Measurements from ENCODE around the gene TFDP2. TPM values are rescaled to one million over a fixed set of nuclear protein-coding genes. Genes with fewer than 3 reads are reported as not detected.

The TFDP2 gene
- total and polyA plus RNA-seq, 9 of the 15 experiments (the other 6 are each of a cell fraction or from before 2014, with no cell fraction given): 95.6 to 179 (median 126) TPM

- Histone ChIP-seq H3K9me3 (replicated peaks; ENCODE audit: control insufficient read depth, insufficient read depth, low read depth, low read length) (peaks cover 4% of the 10 kb centered on the region), H3K9ac (ENCODE audit: insufficient read depth in 1 of 2, low read depth in 2 of 2, low read length in 2 of 2) (no peak overlapping the region), H3K79me2 (ENCODE audit: control insufficient read depth, insufficient read depth, low read length) (no peaks in the 10 kb centered on the region), H3K9me1 (ENCODE audit: control insufficient read depth, insufficient read depth, low read length) (no peaks in the 10 kb centered on the region), H3K27ac (ENCODE audit: extremely low read depth, low read depth, low read length) (no peak overlapping the region; the same call in 2 of the 3 replicates), H3K4me2 (ENCODE audit: insufficient read depth, low read length) (no peak overlapping the region), H3K4me1 (replicated peaks in 1 of 2; ENCODE audit: control insufficient read depth in 2 of 2, insufficient read depth in 2 of 2, low read length in 2 of 2) (peaks cover 5 to 12% of the 10 kb centered on the region in 2 experiments; a peak in 3 of 5 replicates), H3K36me3 (ENCODE audit: control insufficient read depth, insufficient read depth, low read length) (no peaks in the 10 kb centered on the region), H4K20me1 (replicated peaks; ENCODE audit: control insufficient read depth, insufficient read depth, low read length) (no peaks in the 10 kb centered on the region), H3K4me3 (no peak overlapping the region), H2AFZ (ENCODE audit: low read depth, low read length) (peak overlapping the region; percentile 22), H3K27me3 (ENCODE audit: control insufficient read depth in 2 of 2, insufficient read depth in 2 of 2, low read length in 2 of 2) (no peaks in the 10 kb centered on the region)
- ChIA-PET POLR2A (interaction anchor here (1.0 to 1.7 kb wide), 3 partner anchors 12 to 18 kb away, joined by 3 to 4 read pairs (median 3); no protein-coding TSS in a partner anchor), CTCF (ENCODE audit: low intra/inter-chr PET ratio) (no interaction called here)
- in situ Hi-C loops (cut with MboI) (no loop called here), intact Hi-C loops (cut with micrococcal nuclease) (no loop called here)
- ATAC-seq (peak; percentile 10; the same call in 2 of the 3 replicates), FAIRE-seq (no peak), DNase-seq (ENCODE audit: extremely low read depth in 1 of 4, low spot score in 3 of 4) (no peak)
- no TSS peak for BruUV-seq (replicated peaks)
- TF ChIP-seq TARDBP (IDR thresholded peaks at IDR 0.05) (no peak), CBFB (CRISPR knock-in tag; IDR thresholded peaks at IDR 0.05) (no peak), AFF4 (CRISPR knock-in tag; IDR thresholded peaks at IDR 0.05) (no peak), MBD1 (CRISPR knock-in tag; IDR thresholded peaks at IDR 0.05) (no peak), MEIS2 (IDR thresholded peaks at IDR 0.05; ENCODE audit: partially characterized antibody) (no peak), LEF1 (IDR thresholded peaks at IDR 0.05) (no peak), PRMT5 (CRISPR knock-in tag; IDR thresholded peaks at IDR 0.05) (no peak), ZBTB5 (IDR thresholded peaks at IDR 0.05) (no peak), NFRKB (IDR thresholded peaks at IDR 0.05; ENCODE audit: low read depth) (no peak), ZNF12 (CRISPR knock-in tag; IDR thresholded peaks at IDR 0.05) (no peak), ZNF3 (CRISPR knock-in tag; IDR thresholded peaks at IDR 0.05) (no peak), SRSF3 (IDR thresholded peaks at IDR 0.05; ENCODE audit: insufficient read depth, low read length) (no peak), NCOA4 (IDR thresholded peaks at IDR 0.05; ENCODE audit: partially characterized antibody) (no peak)
- WGBS (ENCODE audit: insufficient coverage, low coverage, missing lambda C conversion rate): 49% methylated on average over 2 of the region's 2 CpGs
Measured at GRCh38 chr3:142040941-142041491, 108.3 kb downstream of the TFDP2 start.

All from K562 (cell line).